GM19467 (cell line): Measurements from ENCODE around the gene ASB1.

Source experiments
- ATAC-seq: cut with Tn5 transposase; IDR thresholded peaks from one replicate; pipeline ENCODE4 v1.9.1; 2021; ENCODE audit warnings: mild to moderate bottlenecking, moderate library complexity; ENCODE audit not compliant: unreplicated experiment

The ASB1 gene

DNA sequence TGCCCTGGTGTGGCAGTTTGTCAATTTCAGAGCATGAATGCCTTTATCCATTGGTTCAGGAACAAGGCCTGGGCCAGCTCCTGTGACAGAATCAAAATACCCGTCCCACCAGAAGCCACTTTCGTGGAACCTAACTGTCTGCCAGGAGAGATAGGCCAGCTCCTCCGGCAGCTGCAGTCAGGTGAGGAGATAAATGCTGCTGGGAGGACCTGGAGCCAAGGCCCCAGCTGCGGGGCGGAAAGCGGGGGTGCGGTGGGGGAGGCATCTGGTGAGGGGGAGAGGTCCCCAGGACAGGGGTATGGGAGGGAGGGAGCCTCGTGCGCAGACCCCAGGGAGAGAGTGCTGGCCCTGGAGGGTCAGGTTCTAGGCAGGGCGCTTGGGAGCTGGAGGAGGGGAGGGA is 4.4 kb upstream of the ASB1 start:
- no peak for ATAC-seq

DNA sequence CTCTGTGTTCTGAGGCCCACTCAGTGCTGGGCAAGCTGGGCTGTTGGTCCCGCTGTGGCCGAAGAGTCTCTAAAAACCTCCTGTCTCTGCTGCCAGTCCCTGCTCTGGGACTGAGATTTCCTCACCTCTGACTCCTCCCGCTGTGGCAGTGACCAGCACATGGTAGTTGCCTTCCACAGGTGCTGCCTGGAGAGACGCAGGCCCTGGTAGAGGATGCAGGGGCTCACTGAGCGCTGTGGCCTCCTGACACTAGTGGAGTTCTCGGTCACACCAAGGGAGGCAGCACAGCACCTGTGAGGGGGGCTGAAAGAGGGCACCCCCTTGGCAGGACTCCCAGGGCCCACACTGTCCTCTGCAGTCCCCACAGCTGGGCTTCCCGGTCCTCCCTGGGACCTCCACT is 3.8 kb upstream of the ASB1 start:
- ATAC-seq = no peak

DNA sequence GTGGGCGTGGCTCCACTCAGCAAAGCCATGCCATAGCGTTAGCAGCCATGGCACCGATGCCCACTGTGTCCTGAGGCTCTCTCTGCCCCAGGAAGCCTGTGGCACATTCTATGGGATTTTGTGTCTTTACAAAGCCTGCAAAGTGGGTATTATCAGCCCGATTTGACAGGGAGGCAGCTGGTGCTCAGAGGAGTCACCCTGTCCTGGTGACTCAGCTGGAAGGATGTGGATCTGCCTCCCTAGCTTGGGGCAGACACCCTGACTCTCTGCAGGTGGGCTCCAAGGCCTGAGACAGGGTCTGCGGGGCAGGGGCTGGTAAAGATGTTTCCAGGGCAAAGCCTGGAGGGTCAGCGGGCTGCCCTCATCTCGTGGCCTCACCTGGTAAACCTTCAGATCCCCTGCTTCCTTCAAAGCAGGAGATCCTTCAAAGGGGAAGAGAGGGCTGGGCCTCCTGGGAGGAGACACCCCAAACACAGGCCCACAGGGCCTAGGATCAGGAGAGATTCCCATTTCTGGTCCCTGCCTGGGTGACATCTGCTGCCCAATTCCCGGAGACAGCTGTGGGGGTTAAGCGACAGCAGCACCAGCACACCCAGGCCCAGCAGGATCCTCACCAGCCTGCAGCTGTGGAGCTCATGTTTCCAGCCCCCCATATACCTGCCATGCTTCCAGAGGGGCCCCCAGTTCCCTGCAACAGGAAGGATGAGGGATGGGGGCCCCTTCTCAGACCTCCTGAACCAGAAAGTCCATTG is 3.0 kb upstream of the ASB1 start:
- no peak for ATAC-seq

DNA sequence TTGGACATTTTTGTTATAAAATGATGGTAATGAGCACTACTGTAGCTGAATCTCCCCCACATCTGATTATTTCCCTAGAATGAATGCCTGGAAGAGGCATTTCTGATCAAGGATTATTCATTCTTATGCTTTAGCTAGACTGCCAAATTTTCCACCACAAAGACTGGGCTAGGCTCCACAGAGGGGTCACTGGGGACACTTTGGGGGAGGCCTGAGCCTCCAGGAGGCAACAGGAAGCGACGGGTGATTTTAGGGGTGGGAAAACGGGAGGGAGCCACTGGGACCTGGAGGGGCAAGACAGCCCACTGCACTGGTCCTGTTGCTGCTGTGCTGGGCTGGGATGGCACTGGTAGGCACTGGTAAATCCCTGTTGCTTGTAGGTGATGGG is 2.4 kb upstream of the ASB1 start:
- no peak for ATAC-seq

DNA sequence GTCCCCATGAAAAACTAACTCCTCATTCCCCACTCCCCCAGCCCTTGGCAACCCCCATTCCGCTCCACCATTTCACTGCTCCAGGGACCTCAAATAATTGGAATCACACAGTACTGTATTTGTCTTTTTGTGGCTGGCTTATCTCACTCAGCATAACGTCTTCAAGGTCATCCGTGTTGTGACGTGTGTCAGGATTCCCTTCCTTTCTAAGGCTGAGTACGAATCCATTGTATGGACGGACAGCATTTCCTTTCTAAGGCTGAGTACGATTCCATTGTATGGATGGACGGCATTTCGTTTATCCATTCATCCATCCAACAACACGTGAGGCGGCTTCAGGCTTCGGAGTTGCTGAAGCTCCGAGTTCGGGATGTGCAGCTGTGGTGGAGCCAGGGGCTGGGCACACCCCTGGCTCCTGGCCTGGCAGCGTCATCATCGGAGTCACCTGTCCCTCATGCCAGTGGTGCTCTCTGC is 1.2 kb upstream of the ASB1 start:
- no peak for ATAC-seq

DNA sequence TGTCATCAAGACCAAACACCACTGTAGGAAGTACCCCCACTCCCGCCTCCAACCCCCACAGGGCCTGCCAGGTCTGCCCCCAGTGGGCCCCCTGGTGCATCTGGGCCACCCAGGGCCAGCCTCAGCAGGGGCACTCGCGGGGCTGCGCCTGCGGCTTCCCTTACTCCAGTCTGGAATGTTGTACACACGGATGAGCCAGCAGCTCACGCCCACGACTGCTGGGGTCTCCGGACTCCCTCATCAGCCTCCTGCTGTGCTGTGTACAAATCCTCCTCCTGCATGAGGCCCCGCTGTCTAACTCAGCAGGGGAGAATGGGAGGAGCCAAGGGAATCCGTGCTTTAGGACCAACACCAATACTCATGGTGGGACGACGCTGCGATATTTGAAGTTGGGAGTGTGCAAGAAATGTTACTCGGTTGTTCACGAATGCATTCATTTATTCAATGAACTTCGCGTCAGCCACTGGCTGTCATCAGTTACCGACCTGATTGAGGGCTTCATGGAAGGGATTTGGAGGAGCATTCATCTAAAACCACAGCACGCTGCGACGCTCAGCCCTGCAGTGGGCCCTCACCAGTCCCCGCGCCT is 654 bp upstream of the ASB1 start:
- peak; percentile 3 for ATAC-seq

DNA sequence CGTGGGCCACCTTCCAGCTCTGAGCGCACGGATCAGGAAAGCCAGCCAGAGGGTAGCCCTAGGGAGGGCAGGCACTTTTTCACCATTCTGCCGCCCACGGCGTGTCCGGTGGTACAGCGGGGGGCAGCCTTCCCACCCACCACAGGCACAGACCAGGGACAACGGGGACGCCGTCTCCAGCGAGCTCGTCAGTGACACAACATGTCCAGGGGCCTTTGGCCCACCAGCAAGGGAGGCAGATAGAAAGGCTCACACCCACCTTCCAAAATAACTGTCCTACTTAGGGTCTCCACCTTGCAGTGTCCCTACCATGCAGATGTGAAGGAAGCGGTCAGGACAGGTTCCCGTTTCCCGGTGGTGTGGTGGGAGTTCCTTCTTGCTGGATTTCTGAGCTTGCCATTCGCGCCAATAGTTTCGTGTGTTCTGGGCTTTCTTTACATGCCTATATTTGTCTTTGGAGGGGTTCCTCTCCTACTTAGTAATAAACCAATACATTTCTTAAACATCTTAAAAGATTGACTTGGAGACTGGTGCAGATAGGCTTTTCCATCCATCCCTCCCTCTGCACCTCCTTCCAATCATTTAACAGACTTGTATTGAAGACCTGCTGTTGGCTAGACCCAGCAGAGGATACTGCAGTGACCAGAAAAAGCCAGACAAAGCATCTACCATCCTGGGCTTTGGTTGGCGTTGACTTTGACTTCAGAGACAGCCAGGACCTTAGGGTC is 872 bp downstream of the ASB1 start:
- peak; percentile 12 for ATAC-seq

DNA sequence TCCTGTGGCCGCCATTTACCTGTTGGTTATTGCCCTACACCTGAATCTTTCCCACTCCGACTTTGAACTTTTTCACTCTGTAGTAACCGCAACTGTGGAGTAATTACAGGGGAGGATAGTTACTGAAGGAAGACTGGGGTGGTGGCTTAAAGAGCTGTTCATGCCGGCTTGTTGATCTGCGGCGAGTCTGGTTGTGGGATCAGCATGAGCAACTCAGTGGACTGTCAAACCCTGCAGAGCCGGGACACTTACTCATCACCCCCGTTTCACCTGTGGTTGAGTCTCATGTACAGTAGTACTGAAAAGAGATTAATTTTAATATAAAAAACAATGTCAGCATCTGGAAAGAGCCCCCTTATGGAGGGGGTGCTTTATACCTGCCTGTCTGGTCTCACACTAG is 2.1 kb downstream of the ASB1 start:
- no peak for ATAC-seq

DNA sequence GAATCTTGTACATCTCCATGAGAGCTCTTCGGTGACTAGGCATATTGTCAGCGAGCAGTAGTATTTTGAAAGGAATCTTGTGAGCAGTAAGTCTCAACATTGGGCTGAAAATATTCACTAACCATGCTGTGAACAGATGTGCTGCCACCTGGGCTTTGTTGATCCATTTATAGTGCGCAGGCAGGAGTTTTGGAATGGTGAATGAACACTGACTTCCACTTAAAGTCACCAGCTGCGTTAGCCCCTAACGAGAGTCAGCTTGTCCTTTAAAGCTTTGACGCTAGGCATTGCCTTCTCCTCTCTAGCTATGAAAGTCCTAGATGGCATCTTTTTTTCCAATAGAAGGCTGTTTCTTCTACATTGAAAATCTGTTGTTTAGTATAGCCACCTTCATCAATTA is 4.1 kb downstream of the ASB1 start:
- no peak for ATAC-seq

DNA sequence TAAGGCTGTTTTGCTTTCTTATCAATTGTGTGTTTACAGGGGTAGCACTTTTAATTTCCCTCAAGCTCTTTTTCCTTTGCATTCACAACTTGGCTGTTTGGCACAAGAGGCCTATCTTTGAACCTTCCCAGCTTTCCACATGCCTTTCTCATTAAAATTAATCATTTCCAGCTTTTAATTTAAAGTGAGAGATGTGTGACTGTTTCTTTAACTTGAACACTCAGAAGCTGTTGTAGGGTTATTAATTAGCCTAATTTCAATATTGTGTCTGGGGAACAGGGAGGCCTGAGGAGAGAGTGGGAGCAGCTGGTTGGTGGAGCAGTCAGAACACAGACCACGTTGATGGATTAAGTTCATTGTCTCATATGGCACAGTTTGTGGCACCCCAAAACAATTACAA is 4.7 kb downstream of the ASB1 start:
- ATAC-seq = no peak

DNA sequence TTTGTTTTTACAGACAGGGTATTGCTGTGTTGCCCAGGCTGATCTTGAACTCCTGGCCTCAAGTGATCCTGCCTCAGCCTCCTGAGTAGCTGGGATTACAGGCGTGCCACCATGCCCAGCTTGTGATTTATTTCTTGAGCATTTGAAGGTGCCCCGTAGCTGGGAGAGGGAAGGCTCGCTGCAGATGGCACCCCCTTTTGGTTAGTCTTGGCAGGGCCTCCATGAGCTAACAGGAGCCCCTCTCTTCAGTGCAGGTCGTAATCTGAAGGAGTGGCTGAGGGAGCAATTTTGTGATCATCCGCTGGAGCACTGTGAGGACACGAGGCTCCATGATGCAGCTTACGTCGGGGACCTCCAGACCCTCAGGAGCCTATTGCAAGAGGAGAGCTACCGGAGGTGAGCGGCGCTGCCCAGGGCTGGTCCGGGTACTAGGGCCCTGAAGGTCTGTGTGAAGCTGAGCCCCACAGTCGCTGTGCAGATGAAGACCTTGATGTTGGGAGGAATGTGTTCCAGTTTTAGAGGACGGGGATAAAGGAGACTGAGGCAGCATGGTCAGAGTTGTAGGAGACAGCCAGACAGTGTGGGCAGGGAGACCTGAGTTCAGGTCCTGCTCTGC is 6.7 kb downstream of the ASB1 start:
- ATAC-seq = no peak

DNA sequence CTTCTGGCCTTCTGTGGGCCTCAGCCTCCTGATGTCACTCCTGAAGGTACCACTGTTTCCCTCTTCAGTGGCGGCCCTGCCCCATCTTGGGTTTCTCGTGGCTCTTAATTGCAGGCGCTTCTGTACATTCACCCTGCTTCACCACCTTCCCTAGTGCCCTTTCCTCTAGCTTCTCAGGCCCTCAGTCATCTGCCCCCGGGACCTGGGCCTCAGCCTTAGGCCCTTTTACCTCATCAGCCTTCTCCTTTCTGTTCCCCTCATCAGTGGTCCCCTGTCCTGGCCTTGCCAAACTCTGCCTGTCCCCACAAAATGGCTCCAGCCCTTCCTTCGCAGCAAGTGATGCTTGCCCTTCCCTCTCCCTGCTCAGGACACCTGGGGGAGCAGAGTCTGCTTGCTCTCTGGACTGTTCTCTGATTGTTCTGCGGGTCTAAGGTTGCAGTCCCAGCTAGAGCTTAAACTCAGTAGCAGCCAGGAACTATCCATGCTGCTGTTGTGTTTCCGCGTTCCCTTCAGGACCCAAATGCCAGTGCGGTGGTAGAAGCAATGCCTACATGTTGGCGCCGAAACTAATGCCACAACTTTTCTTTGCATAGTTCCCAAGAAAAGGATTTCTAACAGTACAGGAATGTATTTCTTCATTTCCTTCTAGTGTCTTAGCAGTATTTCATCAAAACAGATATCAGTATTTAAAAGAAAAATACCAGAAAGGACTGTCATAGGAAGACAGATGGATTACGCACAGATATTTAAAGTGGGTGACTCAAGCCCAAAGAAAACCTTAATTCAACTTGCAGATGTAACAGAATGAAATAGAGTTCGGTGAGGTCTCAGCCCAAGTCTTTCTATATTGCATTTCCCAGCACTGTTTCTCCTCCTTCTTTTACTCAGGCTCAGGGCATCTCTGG is 7.5 kb downstream of the ASB1 start:
- no peak for ATAC-seq

DNA sequence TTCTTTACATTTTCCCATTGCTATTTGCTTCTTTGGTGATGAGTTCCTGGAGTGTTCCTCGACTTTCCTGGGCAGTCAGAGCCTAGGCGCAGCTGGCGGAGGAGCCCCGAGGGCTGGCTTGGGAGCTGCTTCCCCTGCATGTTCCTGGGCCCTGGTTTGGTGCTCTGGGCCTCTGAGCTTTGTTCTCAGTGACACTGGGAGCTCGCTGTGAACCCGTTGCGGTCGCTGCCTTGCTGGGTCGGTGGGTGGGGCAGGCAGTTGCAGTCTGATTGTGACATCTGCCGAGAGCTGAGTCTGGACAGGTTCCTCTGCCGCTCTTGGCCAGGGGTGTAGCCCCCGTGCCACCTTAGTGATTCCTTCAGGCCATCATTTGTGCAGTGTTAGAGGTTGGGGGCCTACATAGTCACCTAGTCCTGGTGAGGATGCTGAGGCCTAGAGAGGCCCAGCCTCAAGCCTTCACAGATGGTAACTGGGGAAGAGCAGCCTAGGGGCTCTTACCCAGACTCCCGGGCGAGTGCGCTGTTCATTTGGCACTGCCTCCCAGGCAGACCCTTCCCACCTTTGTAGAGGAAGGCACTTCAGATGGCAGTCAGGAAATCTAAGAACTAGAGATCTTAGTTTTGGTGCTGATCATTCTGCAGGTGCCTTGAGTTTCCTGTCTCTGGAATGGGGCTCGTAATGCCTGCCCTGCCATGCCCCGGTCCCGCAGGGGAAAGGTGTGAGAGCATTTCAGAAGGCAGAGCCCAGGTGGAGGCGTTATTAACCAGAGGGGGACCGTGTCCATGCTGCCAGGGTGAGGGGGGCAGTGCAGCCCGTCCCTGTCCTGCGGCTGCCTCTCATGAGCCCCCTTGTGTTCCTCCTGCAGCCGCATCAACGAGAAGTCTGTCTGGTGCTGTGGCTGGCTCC is 8.4 kb downstream of the ASB1 start:
- no peak for ATAC-seq

DNA sequence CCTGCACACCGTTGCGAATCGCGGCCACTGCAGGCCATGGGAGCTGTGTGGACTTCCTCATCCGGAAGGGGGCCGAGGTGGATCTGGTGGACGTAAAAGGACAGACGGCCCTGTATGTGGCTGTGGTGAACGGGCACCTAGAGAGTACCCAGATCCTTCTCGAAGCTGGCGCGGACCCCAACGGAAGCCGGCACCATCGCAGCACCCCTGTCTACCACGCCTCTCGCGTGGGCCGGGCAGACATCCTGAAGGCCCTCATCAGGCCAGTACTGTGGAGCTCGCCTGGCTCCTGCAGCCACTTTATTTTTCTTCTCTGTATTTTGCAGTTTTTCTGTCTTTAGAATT is 9.0 kb downstream of the ASB1 start:
- no peak for ATAC-seq

DNA sequence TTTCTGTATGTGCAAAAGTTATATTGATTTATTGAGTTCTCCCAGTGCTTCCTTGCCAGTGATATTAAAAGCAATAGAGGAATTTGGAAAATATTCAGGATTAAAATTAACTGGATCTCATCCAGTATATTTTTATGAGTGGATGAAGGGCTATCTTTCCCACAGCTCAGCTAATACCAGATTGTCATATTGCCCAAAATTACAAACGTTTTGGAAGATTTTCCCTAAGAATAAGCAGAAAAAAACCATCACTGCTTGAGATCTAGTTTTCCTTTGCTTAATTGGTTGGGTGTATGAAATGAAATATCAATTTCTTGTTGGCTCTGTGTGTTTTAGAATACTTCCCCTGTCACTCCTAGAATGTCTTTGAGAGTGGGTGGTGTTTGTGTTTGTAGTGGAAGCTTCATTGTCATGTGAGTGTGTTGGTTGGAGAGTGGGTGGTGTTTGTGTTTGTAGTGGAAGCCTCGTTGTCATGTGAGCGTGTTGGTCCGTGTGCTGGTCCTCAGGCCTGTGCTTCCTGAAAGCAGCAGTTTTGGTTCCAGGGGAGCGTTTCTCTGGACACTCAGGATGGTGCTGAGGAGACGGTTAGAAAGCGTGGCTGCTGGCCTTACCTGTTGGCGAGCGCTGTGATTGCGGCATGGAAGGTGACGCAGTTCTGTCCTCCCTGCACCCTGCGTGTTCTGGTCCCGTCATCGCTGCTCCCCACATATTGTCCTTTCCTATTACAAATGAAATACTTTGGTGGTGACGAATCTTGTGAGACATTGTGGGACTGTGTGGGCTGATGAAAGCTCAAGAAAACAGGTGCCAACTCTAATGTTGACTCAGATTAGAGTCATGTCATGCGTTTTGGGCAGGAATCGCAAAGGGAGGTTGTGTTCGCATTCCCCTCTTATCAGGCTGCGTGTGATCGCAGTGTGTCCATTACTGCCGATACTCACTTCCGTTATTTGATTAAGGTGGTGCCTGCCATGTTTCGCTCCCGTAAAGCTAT is 12.4 kb downstream of the ASB1 start:
- ATAC-seq = no peak

DNA sequence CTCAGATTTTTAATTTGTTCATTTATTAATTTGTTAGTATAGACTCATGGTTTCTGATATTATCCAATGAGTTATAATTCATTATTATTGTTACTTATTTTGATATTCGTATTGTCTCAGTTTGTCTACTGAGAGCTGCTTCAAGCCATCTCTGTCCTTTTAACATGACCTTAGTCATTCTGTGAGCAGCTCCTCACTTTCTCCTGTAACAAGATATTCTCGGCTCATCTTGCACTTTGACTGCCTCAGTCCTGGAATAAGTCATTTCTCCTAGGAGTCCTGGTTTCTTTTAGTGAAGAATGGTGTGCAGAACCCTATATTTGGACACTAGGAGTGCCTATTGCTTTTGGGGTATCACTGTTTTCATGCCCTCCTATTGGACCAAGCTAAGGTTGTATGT is 13.2 kb downstream of the ASB1 start:
- no peak for ATAC-seq

DNA sequence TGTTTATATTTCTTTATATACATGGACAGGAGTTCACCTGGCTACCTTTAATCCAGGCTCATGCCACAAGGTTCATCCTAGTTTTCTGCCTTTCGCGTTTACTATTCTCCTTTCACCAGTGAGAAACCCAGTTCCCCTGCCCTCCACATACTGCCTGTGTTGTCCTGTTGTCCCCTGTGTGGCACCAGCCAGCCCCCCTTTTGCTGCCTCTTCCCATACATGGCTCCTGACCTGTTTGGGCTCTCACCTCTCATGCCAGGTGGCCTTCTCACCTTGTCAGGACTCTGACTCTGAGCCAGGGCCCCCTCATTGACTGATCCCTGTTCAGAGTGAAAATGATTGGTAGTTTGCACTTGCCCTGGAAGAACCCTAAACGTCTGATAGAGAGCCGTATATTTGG is 13.6 kb downstream of the ASB1 start:
- no peak for ATAC-seq

DNA sequence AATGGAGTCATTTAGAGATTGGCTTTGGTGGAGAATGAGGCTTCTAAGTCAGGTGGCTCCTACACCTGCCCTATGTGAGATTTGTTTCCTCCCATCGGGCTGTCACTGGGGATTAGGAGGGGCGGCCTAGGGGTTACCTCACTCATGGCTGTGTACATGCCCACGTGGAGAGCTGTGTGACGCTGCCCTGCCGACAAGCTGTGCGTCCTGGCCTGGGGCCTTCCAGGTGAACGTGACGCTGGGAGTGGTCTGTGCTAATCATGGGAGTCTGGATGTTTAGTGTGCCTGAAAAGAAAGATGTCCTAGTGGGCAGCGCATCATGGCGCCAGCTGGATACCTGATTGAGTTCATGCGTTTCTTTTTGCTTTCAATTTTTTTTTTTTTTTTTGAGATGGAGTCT is 14.0 kb downstream of the ASB1 start:
- ATAC-seq = no peak
